NB4 (cell line): ENCODE data around the gene NSUN3.

Source experiments
- DNase-seq: peaks from one replicate; pipeline ENCODE4 v3.0.0; 2010; ENCODE audit warnings: low read depth
- H3K4me3 ChIP-seq: one replicate; pipeline ENCODE4 v1.5.1; 2011; ENCODE audit warnings: mild to moderate bottlenecking, low read depth, low read length, moderate library complexity
- MYC ChIP-seq: IDR thresholded peaks from 2 replicates; pipeline ENCODE4 v1.6.1; 2011; ENCODE audit warnings: low read depth, low read length
- POLR2A ChIP-seq: IDR thresholded peaks from 2 replicates; pipeline ENCODE4 v1.6.1; 2011; ENCODE audit warnings: mild to moderate bottlenecking; ENCODE audit not compliant: insufficient read length; ENCODE audit errors: extremely low read depth
- TF ChIP-seq, protein P1 (sequence below): IDR thresholded peaks from one replicate; pipeline ENCODE4 v1.5.1; 2012; ENCODE audit warnings: low read depth, low read length
- TF ChIP-seq, protein P2 (sequence below): IDR thresholded peaks from 2 replicates; pipeline ENCODE4 v1.6.1; 2011; ENCODE audit warnings: low read depth, low read length

Gene NSUN3

DNA sequence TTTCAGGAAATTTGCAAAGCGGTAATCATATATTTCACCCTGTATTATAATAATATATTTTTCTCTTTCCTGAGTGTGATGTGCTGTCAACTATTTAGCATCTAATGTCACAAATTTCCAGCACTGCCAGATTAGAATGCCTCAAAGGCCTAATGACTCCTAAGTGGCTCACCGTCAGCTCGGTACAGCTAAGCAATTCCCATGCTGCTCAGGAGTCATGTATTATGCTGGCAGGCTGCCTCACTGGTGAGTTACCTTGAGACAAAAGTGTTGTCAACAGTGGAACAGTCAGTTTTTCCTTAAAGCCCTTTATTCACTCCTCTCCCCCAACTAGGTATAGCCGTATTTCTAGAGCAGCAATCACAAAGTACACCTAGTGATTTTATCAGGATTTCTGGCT, 83.6 kb downstream of the NSUN3 start:
- TF ChIP-seq, protein P1, sequence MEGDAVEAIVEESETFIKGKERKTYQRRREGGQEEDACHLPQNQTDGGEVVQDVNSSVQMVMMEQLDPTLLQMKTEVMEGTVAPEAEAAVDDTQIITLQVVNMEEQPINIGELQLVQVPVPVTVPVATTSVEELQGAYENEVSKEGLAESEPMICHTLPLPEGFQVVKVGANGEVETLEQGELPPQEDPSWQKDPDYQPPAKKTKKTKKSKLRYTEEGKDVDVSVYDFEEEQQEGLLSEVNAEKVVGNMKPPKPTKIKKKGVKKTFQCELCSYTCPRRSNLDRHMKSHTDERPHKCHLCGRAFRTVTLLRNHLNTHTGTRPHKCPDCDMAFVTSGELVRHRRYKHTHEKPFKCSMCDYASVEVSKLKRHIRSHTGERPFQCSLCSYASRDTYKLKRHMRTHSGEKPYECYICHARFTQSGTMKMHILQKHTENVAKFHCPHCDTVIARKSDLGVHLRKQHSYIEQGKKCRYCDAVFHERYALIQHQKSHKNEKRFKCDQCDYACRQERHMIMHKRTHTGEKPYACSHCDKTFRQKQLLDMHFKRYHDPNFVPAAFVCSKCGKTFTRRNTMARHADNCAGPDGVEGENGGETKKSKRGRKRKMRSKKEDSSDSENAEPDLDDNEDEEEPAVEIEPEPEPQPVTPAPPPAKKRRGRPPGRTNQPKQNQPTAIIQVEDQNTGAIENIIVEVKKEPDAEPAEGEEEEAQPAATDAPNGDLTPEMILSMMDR: no peak
- TF ChIP-seq POLR2A (no peak), MYC (no peak)
- TF ChIP-seq, protein P2, sequence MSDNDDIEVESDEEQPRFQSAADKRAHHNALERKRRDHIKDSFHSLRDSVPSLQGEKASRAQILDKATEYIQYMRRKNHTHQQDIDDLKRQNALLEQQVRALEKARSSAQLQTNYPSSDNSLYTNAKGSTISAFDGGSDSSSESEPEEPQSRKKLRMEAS: no peak
- no peak for DNase-seq
- no peak overlapping the region for H3K4me3 ChIP-seq

DNA sequence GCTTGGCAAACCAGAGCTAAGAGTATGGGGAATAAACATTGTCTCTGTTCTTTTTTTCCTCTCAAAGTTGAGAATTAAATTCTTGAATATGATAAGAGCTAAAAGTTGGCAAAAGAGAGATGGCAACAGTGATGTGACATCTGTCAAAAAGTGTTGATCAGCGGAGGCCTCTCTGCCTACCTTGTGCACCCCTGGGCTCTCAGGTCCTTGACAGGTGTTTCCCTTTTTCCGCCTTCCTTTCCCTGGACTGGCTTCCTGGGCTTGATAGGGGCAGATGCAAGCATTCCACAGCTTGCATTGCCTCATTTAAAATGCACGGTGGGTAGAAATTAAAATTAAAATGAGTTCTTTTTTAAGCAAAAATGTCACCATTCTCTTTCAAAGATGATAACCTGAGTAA, 84.2 kb downstream of the NSUN3 start:
- no peak overlapping the region for H3K4me3 ChIP-seq
- DNase-seq: no peak
- TF ChIP-seq, protein P1: no peak
- TF ChIP-seq MYC: no peak
- TF ChIP-seq, protein P2: no peak
- no peak for TF ChIP-seq POLR2A

DNA sequence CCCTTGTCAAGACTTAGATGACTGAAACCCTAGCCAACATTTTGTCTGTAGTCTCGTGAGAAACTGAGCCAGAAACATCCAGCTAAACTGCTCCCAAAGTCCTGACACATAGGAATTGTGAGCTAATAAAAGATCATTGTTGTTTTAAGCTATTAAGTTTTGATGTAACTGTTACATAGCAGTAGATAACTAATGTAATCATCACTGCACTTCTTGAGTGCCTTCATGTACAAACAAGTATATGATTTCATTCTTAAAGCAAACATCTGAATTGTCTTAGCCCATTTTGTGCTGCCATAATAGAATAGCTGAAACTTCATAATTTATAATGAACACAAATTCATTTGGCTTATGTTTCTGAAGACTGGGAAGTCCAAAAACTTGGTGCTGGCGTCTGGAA, 87.3 kb downstream of the NSUN3 start:
- H3K4me3 ChIP-seq: no peak overlapping the region
- DNase-seq: no peak
- TF ChIP-seq, protein P1: no peak
- no peak for TF ChIP-seq POLR2A
- TF ChIP-seq MYC: no peak
- TF ChIP-seq, protein P2: no peak

DNA sequence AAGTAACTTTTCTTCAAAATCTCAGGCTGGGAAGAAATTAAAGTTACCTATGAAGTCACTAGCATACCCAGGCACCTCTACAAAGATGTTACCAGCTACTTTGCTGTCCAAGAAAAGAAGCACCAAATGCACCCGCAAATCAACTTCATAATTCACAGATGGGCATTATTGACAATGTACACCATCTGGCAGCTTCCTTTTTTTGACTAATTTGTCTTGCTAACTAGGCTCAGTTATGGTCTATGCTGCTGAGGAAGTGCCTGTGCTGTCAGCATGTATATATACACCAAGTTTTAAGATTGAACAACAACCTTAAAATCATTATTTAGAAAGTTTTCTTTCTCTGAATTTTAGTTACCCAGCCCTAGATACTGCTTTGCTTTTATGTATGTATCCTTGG, 93.8 kb downstream of the NSUN3 start:
- H3K4me3 ChIP-seq: no peak overlapping the region
- TF ChIP-seq MYC (no peak), POLR2A (no peak)
- TF ChIP-seq, protein P1: no peak
- TF ChIP-seq, protein P2: no peak
- no peak for DNase-seq

DNA sequence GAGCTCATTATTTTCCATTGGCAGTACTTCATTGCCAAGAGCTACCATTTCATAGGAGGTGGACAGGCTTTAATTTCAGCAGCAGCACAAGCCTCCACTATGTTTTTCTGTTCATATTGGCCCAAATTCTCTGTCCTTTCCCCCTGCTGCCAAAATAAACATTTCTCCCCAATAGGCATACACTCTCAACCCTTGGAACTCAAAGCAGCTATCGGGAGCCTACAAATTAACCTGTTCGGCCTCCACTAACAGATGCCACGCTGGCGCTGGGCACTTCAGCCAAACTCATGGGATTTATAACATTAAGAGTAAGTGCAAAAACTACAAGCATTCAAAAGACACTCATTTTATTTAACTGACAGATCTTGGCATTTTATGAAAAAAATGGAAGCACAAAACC, 95.7 kb downstream of the NSUN3 start:
- no peak for DNase-seq
- no peak overlapping the region for H3K4me3 ChIP-seq
- TF ChIP-seq, protein P1: no peak
- TF ChIP-seq, protein P2: no peak
- TF ChIP-seq POLR2A (no peak), MYC (no peak)
